ENCODE measurements around the gene ARFGAP1. TPM values are rescaled to one million over a fixed set of nuclear protein-coding genes. Genes with fewer than 3 reads are reported as not detected.

The ARFGAP1 gene
- total and polyA plus RNA-seq, 2 of the 8 experiments (the other 6 are each of a cell fraction or from before 2014, with no cell fraction given): 93.7 to 100 TPM

DNA sequence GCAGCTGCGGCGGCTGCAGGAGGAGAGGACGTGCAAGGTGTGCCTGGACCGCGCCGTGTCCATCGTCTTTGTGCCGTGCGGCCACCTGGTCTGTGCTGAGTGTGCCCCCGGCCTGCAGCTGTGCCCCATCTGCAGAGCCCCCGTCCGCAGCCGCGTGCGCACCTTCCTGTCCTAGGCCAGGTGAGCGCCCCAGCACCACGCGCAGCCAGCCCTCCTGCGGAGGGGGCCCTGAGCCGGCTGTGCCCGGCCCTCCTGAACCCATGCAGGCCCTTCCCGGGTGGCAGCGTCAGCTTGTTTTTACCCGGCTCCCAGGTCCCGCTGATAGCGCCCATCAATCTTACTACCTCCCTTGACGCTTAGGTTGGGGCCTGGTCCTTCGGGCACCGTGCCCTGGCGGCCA, 33.2 kb upstream of the ARFGAP1 start (continued):
- TF ChIP-seq CHD1 (IDR thresholded peaks at IDR 0.05; ENCODE audit: low read depth, low read length): no peak
- TF ChIP-seq BRCA1 (IDR thresholded peaks at IDR 0.05; ENCODE audit: low read depth, low read length): no peak
- no peak for TF ChIP-seq RXRA (IDR thresholded peaks at IDR 0.05; ENCODE audit: insufficient read depth, low read depth, low read length)
- TF ChIP-seq NANOG (IDR thresholded peaks at IDR 0.05; ENCODE audit: insufficient read depth, low read depth, low read length, poor library complexity, severe bottlenecking): no peak
- TF ChIP-seq TAF1 (IDR thresholded peaks at IDR 0.05; ENCODE audit: low read depth, low read length): no peak
